HepG2 (cell line): Measurements from ENCODE around the gene PTPRO.

Source experiments
- JUNB ChIP-seq: sonication (generic); formaldehyde crosslinking; IDR thresholded peaks from 2 replicates; pipeline ENCODE4 v1.8.0; 2022; ENCODE audit warnings: missing genetic modification reagents, mild to moderate bottlenecking, borderline replicate concordance
- MAZ ChIP-seq, 2 experiments: sonication (generic) in 1 of 2; formaldehyde crosslinking in 1 of 2; IDR thresholded peaks; 2 replicates each; pipeline versions ENCODE4 v1.5.0 to v1.6.1; 2012 to 2020; ENCODE audit warnings: low read depth in 2 of 2, mild to moderate bottlenecking in 2 of 2, borderline replicate concordance in 1 of 2, improper control_type of control experiment in 1 of 2, low read length in 1 of 2, missing genetic modification reagents in 1 of 2, moderate library complexity in 1 of 2
- SNAI1 ChIP-seq: sonication (generic); formaldehyde crosslinking; IDR thresholded peaks from 2 replicates; pipeline ENCODE4 v1.5.0; 2020; ENCODE audit warnings: mild to moderate bottlenecking, missing genetic modification reagents, borderline replicate concordance
- SUZ12 ChIP-seq: fragments of 150-350 bp; IDR thresholded peaks from 2 replicates; pipeline ENCODE4 v1.6.1; 2014; ENCODE audit warnings: low read depth, low read length
- ZNF670 ChIP-seq: sonication (generic); formaldehyde crosslinking; IDR thresholded peaks from 2 replicates; pipeline ENCODE4 v1.8.0; 2022; ENCODE audit warnings: mild to moderate bottlenecking, missing genetic modification reagents, borderline replicate concordance
- TF ChIP-seq, protein P1 (sequence below): IDR thresholded peaks from 2 replicates; pipeline ENCODE4 v1.6.1; 2016
- TF ChIP-seq, protein P2 (sequence below): sonication (generic); formaldehyde crosslinking; IDR thresholded peaks from 2 replicates; pipeline ENCODE4 v1.5.0; 2020; ENCODE audit warnings: mild to moderate bottlenecking, missing genetic modification reagents, moderate library complexity

DNA sequence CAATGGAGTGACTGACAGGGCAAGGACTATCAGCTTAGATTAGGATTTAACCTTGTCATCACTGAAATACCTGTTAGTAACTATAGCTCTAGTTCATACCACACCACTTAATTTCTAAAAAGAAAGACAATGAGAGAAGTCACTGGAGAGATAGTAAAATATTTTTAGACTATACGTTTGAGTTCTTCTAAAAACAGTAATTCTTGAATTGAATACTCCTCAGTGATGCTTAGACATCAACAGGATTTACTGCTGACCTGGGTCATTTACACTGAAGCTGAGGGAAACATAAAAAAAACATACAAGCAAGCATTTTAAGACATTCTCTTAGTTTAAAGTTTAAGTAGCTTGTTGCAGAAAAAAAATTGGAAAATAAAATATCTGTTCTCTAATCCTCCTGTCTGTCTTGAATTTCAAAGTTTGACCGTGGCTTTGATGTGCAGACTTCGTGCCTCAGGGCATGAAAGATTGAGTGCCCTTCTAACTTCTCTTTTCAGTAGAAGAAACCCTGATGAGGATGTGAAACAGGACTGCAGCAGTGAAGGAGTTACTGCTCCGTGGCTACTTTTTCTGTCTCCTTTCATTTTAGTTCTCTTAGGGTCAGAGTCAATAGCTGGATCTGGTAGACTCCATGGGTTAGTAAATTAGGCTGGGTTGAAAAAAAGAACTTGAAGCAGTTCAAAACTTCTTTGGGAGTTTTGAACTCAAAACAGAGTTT is 172.2 kb downstream of the PTPRO start:
- TF ChIP-seq JUNB (no peak), MAZ (IDR thresholded peaks at IDR 0.05; ENCODE audit: borderline replicate concordance, low read depth, low read length) (no peak), MAZ (CRISPR knock-in tag; IDR thresholded peaks at IDR 0.05; ENCODE audit: low read depth) (no peak), ZNF670 (CRISPR knock-in tag) (no peak), SNAI1 (CRISPR knock-in tag) (no peak), SUZ12 (no peak)
- TF ChIP-seq, protein P1, sequence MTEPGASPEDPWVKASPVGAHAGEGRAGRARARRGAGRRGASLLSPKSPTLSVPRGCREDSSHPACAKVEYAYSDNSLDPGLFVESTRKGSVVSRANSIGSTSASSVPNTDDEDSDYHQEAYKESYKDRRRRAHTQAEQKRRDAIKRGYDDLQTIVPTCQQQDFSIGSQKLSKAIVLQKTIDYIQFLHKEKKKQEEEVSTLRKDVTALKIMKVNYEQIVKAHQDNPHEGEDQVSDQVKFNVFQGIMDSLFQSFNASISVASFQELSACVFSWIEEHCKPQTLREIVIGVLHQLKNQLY (CRISPR knock-in tag) = no peak
- TF ChIP-seq, protein P2, sequence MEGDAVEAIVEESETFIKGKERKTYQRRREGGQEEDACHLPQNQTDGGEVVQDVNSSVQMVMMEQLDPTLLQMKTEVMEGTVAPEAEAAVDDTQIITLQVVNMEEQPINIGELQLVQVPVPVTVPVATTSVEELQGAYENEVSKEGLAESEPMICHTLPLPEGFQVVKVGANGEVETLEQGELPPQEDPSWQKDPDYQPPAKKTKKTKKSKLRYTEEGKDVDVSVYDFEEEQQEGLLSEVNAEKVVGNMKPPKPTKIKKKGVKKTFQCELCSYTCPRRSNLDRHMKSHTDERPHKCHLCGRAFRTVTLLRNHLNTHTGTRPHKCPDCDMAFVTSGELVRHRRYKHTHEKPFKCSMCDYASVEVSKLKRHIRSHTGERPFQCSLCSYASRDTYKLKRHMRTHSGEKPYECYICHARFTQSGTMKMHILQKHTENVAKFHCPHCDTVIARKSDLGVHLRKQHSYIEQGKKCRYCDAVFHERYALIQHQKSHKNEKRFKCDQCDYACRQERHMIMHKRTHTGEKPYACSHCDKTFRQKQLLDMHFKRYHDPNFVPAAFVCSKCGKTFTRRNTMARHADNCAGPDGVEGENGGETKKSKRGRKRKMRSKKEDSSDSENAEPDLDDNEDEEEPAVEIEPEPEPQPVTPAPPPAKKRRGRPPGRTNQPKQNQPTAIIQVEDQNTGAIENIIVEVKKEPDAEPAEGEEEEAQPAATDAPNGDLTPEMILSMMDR (CRISPR knock-in tag) = no peak
